HG02973 (cell line): ENCODE results near the gene TLN1.
A peak's percentile ranks its signal among the peaks of the same experiment; 100 is the strongest.

ENCODE experiments used
- ATAC-seq: cut with Tn5 transposase; IDR thresholded peaks from one replicate; pipeline ENCODE4 v1.9.1; 2021; ENCODE audit warnings: moderate library complexity; ENCODE audit not compliant: unreplicated experiment

Gene TLN1

DNA sequence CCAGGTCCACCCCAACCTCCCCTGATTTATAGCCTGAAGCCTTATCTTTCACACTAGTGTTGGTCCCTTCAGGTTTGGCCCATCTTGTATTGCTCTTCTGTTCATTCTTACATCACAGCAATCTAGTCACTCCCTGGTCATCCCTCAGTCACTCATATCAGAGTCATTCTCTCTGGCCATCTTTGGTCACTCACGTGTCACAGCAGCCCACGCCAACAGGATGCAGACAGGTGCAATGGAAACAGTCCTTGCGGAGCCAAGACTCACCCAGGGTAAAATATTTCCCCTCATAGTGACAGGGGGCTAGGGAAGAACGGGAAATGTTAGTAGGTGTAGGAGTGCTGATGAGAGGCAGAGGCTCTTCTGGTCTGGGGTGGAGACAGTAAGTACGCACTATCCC, 21.5 kb upstream of the TLN1 start:
- ATAC-seq = no peak

GRCh38 chr9:35750256-35750531, 18.2 kb upstream of the TLN1 start:
- no peak for ATAC-seq

DNA sequence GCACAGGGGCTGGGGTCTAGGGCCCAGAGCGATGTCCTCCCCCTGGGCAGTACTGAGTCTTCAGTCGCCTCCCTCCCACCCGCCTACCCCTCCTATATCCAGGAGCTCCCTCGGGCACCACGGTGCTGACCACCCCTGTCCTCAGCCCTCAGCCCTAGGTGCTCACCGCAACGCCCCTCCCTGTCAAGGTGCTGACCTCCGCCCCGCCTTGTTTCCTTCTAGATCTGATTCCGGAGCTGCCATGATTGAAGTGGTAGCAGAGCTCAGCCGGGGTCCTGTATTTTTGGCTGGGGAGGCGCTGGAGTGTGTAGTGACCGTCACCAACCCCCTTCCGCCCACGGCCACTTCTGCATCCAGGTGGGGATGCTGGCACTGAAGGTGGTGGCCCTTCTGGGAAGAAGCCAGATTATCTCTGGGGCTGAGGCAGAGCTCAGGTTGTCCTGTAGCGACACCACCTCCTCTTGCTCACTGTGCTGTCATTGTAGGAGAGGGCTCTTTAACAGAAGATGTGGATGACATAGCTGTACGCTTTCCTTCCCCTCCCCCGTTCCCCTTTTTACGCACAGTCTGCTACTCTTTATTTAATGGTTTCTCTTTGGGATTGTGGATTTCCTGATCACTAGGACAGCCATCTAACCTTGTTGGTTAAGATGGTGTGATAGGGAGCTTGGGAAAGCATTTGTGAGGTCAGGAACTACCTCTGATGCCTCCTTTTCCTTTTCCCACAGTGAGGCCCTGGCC, 17.7 kb upstream of the TLN1 start:
- ATAC-seq = peak; percentile 19

- ATAC-seq = peak; percentile 59
These were observed 17.0 kb upstream of the TLN1 start, which contains the start of the genes GBA2 and RGP1 for GRCh38 chr9:35748858-35749514. TSS of gene GBA2 (minus strand) at chr9:35749228. CDS start at chr9:35748704, 524 bp downstream. TSS of gene RGP1 (plus strand) at chr9:35749287. CDS start at chr9:35749756, 469 bp downstream.

DNA sequence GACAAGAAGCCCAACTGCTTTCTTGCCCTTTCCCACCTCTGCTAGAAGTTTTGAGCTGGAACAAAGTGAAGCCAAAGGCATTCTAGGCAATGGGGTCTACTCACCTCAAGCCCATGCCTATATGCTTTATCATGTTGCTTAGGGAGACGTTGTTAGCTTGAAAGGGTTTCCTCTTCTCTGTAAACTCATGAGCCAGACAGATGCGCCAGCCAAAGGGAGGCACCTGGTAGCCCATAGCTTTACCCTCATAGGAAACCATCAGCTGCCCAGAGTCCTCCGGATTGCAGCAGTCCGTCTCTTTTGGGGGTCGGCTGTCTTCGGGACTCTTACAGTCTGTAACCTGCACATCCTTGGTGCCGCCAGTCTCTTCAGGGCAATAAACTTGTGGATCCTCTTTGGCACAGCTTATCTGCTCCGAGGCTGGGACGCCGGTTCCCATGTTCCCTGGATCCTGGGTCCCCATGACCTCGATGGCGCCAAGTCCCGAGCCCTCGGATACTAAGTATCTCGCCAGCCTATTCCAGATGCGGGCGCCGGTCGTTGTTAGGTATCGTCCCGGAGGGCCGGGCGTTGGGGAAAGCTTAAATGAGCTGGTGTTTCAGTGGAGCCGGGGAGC, 16.4 kb upstream of the TLN1 start:
- no peak for ATAC-seq

GRCh38 chr9:35746583-35746982, 14.6 kb upstream of the TLN1 start:
- ATAC-seq = no peak

DNA sequence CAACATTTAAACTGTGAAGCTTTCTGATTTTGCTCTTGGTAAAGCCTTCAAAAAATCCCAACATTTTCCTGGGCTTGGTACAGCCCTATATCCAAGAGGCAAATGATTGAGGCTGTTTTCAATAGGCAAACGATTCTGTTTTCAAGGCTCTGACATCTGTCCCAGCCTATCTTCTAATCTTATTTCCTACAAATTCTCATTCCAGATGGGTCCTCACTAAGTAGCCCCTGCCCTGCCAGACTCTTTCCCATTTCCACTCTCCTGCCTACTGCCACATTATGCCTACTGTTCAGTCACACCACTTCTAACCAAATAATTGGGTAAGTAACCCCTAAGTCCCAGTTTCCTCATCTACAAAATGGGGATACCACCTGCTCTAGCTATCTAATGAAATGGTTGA, 13.6 kb upstream of the TLN1 start:
- ATAC-seq = no peak

- ATAC-seq = no peak
These were observed 12.0 kb upstream of the TLN1 start for GRCh38 chr9:35743880-35744518.

DNA sequence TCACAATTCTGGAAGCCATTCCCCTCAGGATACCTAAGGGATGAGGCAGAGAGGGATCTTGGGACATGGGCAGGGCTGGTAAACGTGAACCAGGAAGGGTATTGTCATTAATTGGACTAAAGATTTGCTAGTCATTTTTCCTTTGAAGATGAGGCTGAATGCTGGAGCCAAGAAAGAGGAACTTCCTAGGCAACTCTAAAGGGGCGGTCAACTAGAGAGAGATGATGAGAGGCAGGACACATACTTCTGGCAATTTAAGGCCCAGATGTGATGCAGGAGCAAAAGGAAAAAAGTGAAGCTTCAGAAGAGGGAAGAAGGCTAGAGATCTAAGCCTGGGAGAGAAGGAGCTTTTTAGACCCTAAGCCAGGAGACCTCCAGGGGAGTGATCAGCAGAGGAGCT, 11.5 kb upstream of the TLN1 start:
- ATAC-seq = no peak

DNA sequence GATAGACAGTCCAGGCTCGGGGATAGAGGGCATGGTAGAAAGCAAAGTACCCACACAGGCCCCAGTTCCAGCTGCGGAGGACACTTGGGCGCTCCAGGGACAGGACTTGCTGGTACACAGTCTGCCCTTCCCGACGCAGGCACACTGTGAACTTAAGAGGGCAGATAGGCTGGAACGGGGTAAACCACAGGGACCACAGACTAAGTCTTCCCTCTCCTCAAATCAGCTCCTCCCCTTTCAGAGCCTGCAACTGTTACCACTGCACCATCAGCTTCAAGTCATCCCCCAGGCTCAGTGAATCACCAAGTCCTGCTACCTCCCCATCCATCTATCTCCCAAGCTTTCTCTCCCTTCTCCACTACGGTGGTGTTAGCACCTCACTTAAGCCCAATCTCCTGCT, 9.7 kb upstream of the TLN1 start:
- ATAC-seq = no peak

GRCh38 chr9:35740243-35740642, 8.2 kb upstream of the TLN1 start:
- no peak for ATAC-seq

DNA sequence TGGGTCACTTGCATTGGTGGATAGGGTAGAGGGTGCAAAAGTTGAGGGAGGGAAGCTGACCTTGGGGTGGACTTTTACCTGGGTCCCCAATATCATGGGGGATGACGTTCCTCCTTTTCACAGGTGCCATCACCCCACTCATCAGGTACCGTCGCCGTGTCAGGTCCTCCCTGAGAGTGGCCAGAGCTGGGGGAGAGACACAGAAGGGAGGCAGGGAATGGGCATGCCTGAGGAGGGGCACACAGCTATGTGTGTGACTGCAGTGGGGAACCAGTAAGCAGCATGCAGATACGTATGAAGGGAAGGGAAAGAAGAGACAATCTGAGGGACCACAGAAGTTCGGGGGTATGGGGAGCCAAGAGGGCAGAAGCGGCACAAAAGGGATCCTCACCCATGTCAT, 6.9 kb upstream of the TLN1 start:
- no peak for ATAC-seq

- no peak for ATAC-seq
These were observed 6.2 kb upstream of the TLN1 start for GRCh38 chr9:35738186-35738585.

DNA sequence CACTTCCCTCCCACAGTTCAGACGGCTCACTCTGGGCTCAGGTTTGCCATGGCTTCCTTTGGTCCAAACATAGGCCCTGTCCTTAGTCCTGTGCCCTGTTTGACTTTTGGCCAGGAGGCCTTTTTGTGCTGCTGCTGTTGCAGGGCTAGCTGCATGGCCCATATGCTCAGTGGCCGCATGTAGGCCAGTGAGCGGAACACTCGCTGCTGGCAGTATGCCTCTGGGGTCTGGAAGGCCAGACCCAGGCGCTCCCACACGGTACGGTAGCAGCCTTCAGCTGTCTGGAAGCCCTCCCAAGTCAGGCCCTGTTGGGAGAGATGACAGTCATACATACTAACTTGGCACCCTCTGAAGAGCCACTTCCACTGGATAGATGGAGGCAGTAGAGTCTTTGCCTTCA, 5.1 kb upstream of the TLN1 start:
- ATAC-seq = no peak

GRCh38 chr9:35736201-35736633, 4.2 kb upstream of the TLN1 start:
- no peak for ATAC-seq

- ATAC-seq = no peak
These were observed 2.1 kb upstream of the TLN1 start for GRCh38 chr9:35734096-35734495.

GRCh38 chr9:35732800-35733541, 976 bp upstream of the TLN1 start:
- ATAC-seq = no peak

DNA sequence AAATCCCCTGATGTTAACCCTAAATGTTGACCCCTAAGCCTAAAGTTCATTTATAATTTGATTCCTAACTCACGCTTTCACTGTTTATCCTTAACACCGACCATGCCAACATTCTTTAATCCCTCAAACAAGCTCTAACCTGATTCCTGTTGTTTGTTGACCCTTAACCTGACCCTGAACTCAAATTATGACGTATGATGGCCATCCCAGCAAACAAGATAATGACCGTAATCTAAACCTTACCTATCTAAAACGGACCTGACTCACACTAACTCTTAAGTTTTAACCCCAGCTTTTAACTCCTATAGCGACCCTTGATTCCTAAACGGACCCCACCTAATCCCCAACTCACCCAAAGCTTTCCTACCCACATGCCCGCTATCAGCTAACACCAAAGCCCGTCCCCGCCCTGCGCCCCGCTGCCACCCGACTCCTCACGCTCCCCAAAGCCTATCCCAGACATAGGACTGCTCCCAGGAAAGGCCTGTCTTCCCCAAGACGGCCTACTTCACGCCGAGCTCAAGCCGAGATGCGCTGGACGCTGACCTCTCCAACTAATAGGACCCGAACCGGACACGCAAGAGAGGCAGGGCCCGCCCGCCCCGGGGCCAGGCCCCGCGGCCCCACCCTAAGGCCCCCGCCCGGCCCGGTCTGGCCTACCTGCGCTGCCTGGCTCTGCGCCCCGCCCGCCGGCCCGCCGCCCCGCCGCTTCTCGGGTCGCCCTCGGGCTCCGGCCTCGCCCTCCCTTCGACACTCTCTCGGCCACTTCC, 395 bp downstream of the TLN1 start:
- ATAC-seq = no peak

DNA sequence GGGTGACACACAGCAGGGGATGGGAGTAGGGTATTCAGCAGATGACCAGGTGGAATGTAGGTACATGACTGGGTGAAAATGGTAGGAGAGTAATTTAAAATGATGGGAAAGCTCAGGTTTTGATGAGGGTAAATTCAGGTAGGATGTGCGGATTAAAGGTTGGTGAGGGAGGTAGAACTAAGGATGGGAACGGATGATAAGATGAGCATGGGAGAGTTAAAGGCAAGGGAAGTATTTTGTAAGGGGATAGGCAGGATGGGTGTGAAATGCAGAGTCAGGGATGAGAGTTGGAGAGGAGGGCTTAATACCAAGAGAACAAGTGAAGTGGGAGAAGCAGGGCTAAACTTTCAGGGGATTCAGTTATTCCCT, 1.5 kb downstream of the TLN1 start:
- no peak for ATAC-seq

GRCh38 chr9:35729700-35730485, 2.1 kb downstream of the TLN1 start:
- ATAC-seq = no peak
